GM19395 (cell line): ENCODE results near the gene KCNK15.
"Not testable (repeated sequence)": the region's sequence is repeated elsewhere in the genome, so short reads cannot be mapped to it uniquely, and the experiment has no call there.

Source experiments
- ATAC-seq: cut with Tn5 transposase; IDR thresholded peaks from one replicate; pipeline ENCODE4 v1.9.1; 2021; ENCODE audit warnings: mild to moderate bottlenecking, moderate library complexity; ENCODE audit not compliant: unreplicated experiment

KCNK15 gene

DNA sequence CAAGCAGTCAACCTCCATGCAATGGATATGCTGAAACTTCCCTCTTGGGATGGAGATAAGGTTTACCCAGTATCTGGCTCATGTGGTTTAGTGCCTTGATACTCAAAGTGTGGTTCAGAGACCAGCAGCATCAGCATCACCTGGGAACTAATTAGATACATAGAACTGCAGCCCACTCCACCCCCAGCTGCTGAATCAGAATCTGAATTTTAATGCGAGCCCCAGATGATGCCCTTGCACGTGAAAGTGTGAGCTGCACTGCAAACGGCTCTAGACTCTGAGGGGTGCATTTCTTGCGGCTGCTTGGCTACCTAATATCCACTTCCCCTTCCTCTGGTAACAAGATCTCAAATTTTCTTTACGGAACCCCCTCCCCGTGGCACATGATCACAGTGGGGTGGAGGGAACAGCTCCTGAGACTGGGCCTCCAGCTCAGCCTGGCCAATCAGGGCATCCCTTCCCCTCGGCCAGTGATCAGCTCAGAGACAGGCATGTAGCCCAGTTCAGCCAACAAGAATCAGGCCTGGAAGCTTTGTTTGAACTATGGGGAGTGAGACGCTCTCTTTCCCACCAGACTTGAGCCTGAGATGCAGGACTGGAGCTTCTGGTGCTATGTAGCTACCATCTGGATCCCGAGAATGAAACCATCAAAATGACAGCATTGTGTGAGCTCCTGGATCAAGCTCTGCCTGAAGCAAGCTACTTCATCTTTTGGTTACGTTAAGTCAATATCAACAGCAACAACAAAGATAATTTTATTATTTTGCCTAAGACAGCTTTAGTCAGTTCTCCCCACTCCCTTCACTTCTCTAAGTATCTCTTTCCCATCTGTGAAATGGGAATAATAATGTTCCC is 12.8 kb downstream of the KCNK15 start:
- ATAC-seq, result no peak

DNA sequence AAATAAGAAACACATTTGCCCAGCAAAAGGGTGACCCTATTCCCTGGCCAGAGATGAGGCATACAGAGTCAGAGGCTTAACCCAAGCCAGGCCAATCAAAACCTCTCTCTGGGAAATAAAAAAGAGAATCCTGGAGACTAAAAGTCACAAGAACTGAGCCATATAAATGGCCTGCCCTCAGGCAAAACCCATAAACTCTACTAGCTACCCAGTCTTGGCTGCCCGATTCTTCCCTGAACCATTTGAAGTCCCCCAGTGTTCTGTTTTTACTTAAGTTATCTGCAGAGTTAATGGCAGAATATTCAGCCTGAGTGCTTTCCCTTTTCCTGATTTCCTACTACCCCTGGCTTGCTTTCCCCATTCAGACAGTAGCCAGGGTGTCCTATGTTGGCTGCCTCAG is 13.9 kb downstream of the KCNK15 start:
- ATAC-seq, result no peak

DNA sequence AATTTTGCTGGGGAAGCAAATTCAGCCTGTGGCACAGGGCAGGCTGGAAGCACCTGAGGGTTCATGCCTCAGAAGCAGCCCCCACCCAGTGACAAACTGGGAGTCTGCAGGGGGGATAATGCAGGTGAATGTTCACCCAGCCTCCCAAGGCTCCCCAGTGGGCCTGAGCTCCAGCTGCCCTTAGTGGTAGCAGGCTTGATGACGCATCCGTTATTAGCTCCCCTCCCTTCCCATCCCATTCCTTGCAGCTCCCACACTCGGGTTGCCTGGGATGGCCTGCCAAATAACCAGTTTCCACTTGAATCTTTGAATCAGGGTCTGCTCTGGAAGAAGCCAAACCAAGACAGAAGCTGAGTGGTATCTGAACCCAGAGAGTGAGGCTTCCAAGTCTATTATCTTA is 15.8 kb downstream of the KCNK15 start:
- ATAC-seq, result no peak

DNA sequence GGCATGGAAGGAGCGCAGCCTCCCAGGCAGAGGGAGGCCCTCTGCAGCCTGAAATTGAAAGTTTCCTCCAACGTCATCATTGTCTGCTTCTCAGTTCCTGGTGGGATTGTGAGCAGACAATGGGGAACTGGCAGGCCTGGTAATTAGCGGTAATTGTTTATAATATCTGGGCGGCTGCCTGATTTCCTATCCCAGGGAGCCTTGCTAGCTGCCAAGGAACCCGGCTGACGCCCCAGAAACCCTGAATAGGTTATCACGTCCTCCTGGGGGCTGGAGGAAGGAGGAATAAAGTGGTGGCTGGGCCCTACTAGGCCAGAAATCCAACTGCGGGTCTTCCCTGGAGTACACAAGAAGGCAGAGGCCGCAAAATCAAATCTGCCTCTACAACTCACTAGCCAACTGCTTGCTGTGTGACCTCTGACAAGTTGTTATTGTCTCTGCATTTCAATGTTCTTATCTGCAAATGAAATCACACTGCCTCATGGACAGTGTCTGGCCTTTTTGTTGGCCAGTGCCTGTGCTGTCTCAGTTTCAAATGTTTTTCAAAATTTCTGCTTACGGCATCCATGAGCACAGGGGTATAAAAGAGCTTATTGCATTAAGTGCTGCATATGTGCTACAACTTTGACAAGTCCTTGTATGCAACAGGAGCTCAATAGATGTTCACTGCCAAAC is 16.9 kb downstream of the KCNK15 start:
- ATAC-seq, result no peak

DNA sequence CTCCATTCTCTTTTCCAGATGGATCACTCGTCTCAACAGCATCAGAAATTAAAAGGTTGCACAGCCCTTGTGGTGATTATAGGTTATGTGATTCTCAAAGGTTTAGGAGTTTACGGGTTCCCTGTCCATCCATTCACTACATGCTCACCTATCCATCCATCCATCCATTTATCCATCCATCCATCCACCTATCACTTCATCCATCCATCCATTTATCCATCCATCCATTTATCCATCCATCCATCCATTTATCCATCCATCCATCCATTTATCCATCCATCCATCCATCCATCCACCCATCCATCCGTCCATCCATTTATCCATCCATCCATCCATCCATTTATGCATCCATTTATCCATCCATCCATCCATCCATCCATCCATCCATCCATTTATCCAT is 18.1 kb downstream of the KCNK15 start:
- not testable (repeated sequence) for ATAC-seq

DNA sequence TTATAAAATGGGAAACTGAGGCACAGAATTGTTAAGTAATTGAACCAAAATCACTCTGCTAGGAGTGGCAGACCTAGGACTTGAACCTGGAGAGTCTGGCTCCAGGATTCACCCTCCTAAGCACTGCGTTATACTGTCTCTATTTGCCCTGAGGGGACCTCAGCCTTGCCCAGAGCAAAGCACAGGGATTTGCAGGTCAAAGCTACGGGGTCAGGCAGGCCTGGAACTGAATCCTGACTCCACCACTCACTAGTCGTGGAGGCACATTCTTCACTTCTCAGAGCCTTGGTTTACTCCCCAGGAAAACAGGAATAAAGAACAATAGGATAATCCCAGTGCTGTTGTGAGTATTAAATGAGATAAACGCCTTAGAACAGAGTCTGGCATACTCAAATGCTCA is 19.4 kb downstream of the KCNK15 start:
- ATAC-seq, result no peak

DNA sequence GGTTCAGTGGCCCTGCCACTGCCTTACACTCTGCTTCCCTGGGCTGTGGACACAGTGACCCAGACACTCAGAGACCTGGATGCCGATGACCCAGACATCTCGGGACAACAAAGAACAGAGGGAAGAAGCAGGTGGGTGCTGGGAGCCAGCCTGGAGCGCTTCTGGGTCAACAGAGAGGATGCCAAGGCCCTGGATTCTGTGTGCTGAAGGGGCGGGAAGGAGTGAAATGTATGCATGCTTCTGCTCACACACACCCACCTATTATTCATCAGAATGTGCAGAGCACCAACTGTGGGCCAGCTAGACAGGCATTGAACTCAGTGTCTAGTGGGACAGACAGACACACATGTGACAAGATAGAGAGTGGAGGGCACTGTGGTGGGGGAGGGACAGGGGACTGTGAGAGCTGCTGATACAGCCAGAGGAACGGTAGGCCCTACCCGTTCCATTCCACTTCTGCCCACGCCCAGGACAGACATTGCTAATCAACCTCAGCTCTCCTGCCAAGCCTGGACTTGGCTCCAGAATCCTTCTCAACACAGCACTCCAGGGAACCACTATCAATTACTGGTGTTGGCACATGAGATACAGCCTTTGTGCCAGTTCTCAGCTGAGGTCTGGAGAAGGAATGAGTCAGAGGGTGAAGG is 20.2 kb downstream of the KCNK15 start:
- ATAC-seq, result no peak

DNA sequence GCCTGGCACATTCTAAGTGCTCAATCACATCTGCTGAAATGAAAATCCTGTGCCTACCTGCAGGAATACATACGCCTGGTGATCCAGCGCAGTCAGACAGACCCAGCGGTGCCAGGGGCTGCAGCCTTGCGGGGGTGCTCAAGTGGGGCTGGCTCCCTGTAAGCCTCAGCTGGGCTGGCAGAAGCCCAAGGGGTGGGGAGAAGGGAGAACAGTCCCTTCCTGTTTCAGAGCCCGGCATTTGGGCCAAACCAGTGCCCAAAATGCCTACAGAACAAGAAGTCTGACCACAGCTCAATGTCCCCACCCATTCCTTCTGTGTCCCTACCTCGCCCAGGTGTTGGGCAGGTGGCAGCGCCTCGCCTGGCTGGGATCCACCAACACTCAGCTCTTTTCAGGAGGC is 22.6 kb downstream of the KCNK15 start:
- ATAC-seq, result no peak

DNA sequence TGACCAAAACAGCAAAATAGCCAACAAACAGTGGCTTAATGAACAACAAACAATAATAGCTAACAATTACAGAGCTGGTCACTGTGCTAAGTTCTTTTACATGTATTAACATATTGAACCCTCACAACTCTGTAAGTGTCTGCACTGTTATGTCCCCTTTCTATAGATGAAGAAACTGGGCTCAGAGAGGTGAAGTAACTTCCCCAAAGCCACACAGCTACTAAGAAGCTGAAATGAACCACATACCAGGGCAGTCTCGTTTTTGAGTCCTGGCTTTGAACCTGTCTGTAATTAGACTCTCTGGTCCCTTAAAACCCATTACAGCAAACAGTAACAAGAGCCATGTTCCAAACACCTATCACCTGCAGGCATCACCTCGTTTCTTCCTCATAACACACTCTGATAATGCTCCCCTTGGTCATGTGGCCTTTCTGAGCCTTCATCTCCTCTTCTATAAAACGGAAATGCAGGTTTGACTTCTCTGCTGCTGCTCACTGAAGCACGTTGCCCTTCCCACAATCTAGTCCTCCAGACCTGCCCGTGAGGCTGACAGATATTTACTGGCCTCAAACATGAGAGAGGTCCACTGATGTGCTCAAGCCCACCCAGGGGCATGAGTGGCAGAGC is 23.3 kb downstream of the KCNK15 start:
- no peak for ATAC-seq

DNA sequence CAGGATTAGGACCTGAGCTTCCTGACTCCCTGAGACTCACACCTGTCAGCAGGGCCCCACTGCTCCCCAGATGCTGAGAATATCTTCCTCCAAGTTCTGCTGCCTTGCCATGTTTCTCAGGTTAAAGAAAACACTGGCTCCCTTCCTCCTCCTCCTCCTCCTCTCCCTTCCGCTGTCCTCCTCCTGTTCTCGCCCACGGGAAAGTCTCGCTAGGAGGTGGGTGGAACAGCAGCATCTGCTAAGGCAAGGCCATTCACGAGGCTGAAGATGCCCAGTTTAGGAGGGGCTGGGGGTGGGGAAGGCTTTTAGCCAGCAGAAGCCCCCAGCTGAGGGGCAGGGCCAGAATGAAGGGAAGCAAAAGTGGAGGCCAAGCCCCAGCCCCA is 23.8 kb downstream of the KCNK15 start:
- ATAC-seq, result no peak

DNA sequence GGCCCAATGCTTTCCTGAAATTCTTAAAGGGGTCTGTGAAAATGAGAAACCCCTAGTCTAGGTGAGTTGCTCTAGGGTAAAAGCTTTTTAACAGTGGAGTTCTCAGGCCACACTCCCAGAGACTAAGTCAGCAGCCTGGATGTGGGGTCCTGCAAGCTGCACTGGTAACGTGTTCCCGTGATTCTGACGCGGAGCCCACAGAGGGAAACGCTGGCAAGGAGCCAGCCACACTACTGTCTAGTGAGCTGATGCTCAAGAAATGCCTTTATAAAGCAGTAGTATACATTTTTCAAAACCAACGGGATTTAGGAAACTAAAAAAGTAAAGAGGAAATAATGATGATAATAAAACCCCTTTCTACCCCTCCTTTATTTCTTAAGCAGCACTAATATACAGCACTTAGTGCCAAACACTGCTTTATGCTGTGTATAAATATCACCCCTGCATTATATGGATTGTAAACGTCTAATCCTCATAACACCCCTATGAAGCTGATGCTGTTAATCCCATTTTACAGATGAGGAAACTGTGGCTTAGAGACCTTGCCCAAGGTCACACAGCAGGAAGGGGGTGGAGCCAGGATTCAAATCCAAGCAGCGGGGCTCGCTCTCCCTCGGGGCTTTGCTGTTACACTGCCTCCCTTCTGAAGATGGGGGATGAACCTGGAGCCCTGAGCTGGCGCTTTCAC is 25.0 kb downstream of the KCNK15 start:
- no peak for ATAC-seq

DNA sequence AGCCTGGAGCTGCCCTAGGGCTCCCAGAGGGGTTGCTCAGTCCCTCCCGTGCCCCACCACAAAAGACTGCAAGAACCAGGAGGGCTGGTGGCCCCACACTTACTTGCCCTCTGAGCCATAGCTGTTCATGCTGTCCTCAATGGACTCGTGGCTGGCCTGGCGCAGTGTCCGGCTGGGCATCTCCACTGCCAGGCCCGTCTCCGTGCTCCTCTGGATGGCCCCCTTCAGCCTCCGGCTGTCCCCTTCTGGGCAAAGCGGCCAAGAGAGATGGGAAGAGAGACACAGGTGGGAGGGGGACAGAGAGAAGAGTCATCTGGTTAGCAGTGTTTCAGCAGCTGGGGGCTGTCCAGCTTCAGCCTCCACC is 25.5 kb downstream of the KCNK15 start:
- no peak for ATAC-seq

DNA sequence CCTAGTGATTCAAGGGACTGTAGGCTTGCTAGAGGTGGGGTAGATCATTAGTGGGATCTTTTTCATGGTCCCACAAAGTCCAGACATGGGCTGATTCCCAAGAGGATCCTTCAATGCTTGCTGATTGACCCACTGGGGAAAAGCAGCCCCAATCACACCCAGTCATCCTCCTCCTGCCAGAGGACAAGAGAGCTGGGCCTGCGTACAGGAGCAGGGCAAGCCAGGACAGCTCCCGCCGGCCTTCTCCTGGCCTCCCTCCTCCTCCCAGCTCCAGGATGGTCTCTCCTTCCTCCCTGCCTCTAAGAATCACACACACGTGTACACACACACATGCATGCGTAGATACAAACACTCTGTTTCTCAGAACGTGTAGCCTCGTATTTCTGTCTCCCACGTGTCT is 27.0 kb downstream of the KCNK15 start:
- ATAC-seq, result no peak

DNA sequence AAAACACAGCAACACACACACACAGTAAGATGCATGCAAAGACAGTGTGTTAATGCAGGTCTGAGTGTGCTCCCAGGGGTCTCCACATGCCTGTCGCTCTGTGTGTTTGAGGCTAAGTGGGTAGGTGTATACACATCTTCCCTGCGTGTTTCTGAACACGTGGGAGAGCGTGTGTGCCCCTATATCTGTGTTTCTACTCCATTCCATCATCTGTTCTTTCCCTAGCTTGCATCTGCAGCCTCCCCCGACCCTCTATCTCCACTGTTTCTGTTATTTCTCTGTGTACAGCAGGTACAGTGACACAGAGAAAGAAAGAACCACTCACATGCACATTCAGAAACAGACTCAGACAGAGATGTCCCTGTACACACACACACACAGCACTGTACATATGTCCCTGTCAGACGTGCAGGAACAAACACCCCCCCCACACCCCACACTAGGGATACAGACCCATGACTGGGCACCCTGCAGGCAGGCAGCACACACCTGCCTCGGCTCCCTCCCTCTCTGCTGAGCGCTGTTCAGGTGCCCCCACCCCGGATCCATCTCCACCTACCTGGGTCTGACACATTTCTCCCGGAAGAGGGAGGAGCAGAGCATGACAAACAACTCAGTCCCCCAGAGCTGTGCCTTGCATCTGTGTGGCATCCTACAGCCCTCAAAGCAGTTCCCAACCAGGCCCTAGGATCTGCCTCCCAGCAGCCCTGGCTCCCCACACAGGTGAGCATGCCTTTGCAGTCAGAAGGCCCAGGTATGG is 27.6 kb downstream of the KCNK15 start:
- ATAC-seq, result no peak

DNA sequence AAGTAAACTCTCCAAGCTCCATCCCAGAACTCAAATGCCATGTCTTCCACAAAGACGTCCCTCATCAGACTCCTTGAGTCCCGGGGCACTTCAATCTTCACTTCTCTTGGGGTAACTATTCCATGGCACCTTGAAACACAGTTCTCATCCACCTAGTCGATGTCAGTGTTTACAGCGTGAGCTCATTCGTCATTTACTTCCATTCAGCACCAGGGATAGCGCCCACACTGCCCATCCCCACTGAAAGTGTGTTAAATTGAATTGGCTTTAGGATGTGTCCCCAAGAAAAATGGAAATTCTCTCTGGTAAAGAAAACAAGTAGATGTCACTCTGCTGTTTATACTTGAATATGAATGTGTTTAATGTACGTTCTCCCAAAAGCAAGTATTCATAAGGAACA is 31.3 kb downstream of the KCNK15 start:
- no peak for ATAC-seq

DNA sequence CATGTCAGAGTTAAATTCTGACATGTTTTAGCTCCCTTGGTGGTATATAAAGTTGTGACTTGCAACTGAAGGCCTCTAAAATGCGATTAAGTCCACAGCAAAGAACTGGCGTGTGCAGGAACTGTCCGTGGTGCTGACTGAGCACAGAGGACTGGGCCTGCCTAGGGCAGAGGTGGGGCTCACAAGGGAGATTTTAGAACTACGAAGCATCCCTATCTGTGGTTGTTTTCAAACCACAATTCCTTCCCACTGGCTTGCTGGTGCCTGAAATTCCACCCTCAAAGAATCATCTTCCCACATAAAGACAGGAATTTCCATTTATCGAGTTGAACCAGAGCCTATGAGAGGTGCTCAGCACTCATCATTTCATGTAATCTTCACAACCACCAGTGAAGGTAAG is 34.6 kb downstream of the KCNK15 start:
- ATAC-seq, result no peak

DNA sequence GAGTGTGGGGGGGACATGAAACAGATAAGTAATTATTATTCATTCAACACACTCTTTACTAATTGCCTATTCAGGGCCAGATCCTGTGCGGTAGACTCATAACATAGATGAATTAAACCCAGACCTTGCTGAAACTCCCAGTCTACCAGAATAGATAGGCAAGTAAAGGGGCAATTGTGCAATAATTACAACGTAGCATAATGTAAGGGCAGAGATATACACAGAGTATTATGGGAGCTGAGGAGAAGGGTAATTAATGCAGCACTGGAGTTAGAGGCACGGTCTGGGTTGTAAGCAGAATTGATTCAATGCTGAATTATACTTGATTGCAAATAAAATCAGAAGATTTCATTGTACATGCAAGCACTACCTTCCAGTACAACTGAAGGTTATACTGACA is 35.5 kb downstream of the KCNK15 start:
- no peak for ATAC-seq

DNA sequence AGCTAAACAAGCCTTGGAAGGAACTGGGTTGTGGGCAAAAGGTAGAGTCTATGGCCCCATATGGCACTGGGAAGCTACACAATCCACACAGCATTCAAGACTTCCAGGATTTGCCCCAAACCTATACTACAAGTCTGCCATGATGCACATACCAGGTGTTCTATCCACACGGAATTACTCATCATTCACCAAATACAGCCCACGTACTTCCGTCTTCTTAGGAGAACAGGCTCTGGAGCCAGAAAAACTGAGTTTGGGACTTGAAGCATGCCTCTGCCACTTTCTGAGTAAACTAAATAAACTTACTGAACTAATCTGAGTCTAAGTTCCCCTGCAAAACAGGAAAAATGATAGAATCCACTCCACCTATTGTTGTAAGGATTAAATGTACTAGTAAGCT is 36.1 kb downstream of the KCNK15 start:
- ATAC-seq, result no peak

DNA sequence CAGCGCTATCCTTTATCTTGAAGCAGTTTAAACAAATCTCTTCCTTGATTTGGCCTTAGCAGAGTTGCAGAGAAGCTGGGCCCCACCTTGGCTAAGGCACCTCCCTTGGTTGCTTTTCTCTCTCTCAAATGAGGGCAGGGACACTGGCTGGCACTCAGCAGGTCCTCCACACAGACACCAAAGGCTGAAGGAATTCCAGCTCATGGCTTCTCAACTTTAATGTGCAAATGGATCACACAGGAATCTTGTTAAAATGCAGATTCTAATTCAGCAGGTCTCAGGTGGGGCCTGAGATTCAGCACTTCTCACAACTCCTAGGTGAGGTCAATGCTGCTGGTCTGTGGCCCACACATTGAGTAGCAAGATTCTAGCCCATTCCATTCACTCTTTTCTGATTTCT is 39.0 kb downstream of the KCNK15 start:
- ATAC-seq, result no peak

DNA sequence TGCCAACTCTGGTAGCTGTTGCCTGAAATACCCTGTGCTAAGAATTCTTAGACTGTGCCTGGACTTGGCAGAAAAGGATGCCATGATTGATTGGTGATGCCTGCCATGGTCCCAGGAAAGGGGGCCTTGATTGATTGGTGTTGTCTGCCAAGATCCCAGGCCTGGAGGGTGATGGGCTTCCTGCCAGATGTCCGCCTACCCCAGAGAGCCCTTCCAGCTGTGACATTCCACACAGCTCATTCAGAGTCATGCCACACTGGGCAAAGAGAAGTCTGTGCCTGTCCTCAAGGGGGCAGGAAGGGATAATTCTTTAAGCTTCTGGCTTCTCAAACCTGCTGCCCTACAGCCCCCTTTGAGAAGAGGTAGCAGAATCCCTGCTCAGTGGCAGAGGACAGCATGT is 40.1 kb downstream of the KCNK15 start:
- ATAC-seq, result no peak
